GM21390 (cell line): ENCODE data around the gene SLC5A10.
"Not testable (repeated sequence)": the region's sequence is repeated elsewhere in the genome, so short reads cannot be mapped to it uniquely, and the experiment has no call there.

ENCODE experiments used
- ATAC-seq: cut with Tn5 transposase; IDR thresholded peaks from one replicate; pipeline ENCODE4 v1.9.1; 2021; ENCODE audit not compliant: unreplicated experiment

SLC5A10 gene

GRCh38 chr17:19017401-19017800, 65.4 kb downstream of the SLC5A10 start:
- no peak for ATAC-seq

- no peak for ATAC-seq
Measured at GRCh38 chr17:19017804-19018599, 66.0 kb downstream of the SLC5A10 start.

DNA sequence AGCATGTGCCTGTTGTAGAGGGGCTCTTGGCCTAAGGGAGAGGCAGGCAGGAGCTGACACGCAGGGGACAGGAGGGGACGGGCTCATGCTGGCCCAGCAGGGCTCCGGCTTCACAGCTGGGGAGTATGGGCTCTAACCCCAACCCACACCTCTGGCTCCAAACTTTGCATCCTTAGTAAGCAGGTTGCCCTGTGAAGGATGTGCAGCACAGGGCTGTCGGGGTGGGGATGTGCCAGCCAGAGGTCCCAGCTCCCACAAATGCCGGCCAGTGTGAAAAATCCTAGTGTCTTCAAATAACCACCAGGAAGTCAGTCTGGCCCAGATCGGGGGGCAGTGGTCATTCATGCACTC, 66.6 kb downstream of the SLC5A10 start:
- no peak for ATAC-seq

GRCh38 chr17:19019041-19019941, 67.3 kb downstream of the SLC5A10 start:
- no peak for ATAC-seq

GRCh38 chr17:19020016-19020415, 68.1 kb downstream of the SLC5A10 start:
- ATAC-seq: no peak

GRCh38 chr17:19021011-19021621, 69.2 kb downstream of the SLC5A10 start:
- not testable (repeated sequence) for ATAC-seq

- ATAC-seq: no peak
Measured at GRCh38 chr17:19021622-19022083, 69.7 kb downstream of the SLC5A10 start.

DNA sequence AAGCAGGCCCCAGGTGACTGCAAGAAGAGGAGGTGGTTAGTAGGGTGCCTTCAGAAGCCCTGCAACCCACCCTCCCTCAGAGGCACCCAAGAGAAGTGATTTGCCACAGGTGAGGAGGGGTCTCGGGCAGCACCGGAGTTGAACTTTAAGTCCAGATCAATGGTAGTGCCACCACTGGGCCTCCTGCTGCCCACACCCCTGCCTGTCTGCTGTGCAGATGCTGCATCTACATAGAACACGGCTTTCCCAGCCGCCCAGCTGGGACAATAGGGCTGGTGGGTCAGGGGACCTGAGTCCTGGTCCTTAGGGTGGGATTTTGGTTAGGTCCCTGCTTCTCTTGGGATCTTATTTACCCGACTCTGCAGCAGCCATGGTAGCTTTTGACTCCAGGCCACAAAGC, 70.2 kb downstream of the SLC5A10 start:
- no peak for ATAC-seq

DNA sequence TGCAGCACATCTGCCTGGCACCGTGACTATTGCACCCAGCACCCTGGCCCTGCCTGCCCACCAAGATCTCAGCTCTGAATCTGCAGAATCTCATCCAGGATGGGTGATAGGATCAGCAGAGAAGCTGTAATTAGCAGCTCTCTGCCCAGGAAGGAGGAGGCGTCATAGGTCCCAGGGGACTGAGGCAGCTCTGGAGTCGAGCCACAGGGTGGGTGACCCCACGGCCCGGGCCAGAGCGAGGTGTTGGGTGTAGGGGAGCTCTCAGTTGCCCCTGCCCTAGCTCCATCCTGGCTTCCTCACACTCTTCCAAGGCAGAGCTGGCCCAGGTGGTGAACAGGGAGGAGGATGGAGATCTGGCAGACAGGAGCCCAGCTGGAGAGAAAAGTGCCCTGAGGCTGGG, 70.8 kb downstream of the SLC5A10 start:
- no peak for ATAC-seq

DNA sequence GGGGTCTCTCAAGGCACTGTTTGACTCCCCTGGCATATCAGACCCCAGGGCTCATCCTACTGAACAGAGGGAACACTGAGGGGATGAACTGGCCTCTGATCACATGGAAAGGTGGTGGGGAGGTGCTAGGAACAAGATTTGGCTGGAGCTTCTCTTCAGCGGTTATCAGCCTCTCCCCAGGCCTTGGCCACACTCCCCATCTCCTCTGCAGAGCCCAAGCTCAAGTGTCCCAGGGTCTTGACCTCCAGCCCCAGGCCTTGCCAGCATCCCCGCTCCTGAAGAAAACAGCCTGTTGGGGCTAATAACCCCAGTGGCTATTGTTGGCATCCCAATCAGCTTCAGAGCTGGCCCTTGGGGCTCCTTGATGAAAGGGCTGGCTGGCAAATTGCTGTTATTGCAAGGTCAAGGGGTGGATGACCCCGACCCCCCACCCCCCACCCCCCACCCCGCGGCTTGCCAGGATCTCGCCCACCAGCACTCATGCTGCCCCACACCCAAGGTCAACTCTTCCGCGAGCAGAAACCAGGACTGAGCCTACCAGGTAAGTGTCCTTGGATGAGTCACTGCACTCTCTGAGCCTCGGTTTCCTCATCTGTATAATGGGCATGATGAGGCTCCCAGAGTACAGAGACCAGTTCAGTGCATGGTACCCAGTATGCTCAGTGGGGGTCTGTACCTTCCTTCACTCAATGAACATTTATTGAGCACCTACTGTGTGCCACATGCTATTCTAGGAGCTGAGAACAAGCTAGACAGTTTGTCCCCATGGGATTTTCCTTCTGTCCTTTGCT, 71.4 kb downstream of the SLC5A10 start:
- ATAC-seq: no peak

- no peak for ATAC-seq
Measured at GRCh38 chr17:19024101-19025078, 72.4 kb downstream of the SLC5A10 start.

- not testable (repeated sequence) for ATAC-seq
Measured at GRCh38 chr17:19028671-19029070, 76.7 kb downstream of the SLC5A10 start.

DNA sequence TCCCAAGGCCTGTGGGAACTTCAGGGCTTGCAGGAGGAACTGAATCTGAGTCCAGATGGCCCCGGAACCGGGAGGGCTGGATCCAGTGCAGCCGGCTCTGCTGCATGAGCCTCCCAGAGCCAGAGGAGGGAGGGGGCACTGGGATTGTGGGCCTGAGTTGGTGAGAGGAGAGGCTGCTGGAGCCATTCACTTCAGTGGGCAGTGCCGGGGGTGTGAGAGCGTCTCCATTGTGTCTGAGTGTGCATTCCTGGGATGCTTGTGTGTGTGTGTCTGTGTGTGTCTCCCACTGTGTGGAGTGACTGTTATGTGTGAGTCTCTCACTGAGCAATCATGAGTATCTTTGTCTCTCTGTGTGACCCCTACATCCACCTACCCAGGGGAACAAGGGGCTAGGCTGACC, 77.8 kb downstream of the SLC5A10 start:
- ATAC-seq: not testable (repeated sequence)

DNA sequence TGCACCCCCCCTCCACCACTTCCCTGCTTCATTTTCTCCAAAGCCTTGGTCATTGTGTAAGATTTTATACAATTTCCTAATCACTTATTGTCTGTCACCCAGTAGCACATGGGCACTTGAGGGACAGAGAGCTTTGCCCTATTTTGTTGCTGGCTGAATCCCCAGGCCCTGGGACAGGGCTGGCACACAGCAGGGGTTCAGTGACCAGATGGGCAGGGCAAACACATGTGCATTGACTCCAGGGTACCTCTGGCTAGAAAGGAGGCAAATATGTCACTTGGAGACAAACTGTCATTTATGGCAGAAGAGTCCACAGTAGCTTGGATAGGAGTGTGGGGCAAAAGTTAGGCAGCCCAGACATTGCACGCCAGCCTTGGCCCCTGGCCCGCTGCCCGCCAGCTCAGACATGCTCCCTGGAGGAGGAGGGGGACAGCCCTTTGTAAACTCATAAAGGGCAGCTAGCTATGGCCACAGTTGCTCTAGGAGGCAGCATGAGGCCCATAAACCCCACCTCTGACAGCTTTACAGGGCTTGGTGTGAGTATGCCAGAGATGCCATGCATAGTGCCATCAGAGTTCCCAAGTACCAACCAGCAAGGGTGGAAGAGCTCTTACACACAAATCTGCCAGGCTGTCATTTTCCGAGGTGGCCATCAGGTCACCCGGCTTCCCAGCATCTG, 78.9 kb downstream of the SLC5A10 start:
- not testable (repeated sequence) for ATAC-seq

DNA sequence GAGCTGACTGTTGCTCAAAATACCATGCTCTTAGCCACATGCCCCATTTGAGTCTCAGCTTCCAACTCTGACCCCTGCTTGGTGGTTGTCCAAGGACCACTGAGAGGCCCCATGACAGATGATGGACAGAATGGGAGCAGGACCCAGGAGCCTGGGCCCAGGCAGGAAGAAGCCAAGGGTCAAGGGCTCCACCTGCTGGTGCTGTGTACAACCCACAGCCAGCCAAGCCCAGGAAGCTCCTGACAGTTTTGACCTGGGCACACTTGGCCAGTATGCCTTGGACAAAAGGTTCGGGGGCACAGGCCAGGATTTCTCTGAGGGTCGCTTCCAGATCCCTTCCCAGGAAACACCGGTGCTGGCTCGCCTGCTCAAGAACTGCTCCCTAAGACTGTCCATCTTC, 79.8 kb downstream of the SLC5A10 start:
- not testable (repeated sequence) for ATAC-seq

GRCh38 chr17:19032377-19032988, 80.5 kb downstream of the SLC5A10 start:
- peak; percentile 37 for ATAC-seq

GRCh38 chr17:19036186-19036585, 84.2 kb downstream of the SLC5A10 start:
- peak; percentile 38 for ATAC-seq

GRCh38 chr17:19037547-19037946, 85.6 kb downstream of the SLC5A10 start:
- not testable (repeated sequence) for ATAC-seq
